SU-DHL-6 (cell line): ENCODE results near the gene AADACL4.

Source experiments
- H2AFZ ChIP-seq: fragments of 200-600 bp; sonication (generic); 2 replicates; pipeline ENCODE4 v1.6.1; 2014; ENCODE audit warnings: low read depth, mild to moderate bottlenecking, moderate library complexity, mixed read lengths, antibody characterized with exemption, low read length; ENCODE audit not compliant: severe bottlenecking
- H3F3A ChIP-seq: fragments of 200-600 bp; shearing (Covaris generic); 2 replicates; pipeline ENCODE4 v1.6.0; 2016; ENCODE audit warnings: antibody characterized with exemption, mild to moderate bottlenecking; ENCODE audit not compliant: insufficient read depth
- H3K27ac ChIP-seq: fragments of 200-600 bp; sonication (generic); 2 replicates; pipeline ENCODE4 v1.5.1; 2016; ENCODE audit warnings: low read depth, mild to moderate bottlenecking, low read length, moderate library complexity, mixed read lengths
- H3K27me3 ChIP-seq: fragments of 200-600 bp; sonication (generic), shearing (Covaris generic); 2 replicates; pipeline ENCODE4 v1.6.0; 2014; ENCODE audit warnings: mild to moderate bottlenecking, low read length
- H3K36me3 ChIP-seq: fragments of 200-600 bp; sonication (generic); 2 replicates; pipeline ENCODE4 v1.6.1; 2014; ENCODE audit warnings: mild to moderate bottlenecking, low read length, mixed read lengths
- H3K4me2 ChIP-seq: fragments of 300-600, 200-600 bp; shearing (Covaris generic), sonication (generic); 2 replicates; pipeline ENCODE4 v1.6.0; 2014; ENCODE audit warnings: low read length, low read depth, mild to moderate bottlenecking; ENCODE audit not compliant: poor library complexity, severe bottlenecking
- H3K4me3 ChIP-seq: fragments of 200-600 bp; sonication (generic); 2 replicates; pipeline ENCODE4 v1.5.1; 2014; ENCODE audit warnings: antibody characterized with exemption, low read length, mild to moderate bottlenecking, mixed read lengths; ENCODE audit not compliant: insufficient read depth, poor library complexity, severe bottlenecking
- H3K79me2 ChIP-seq: fragments of 200-600 bp; sonication (generic); 2 replicates; pipeline ENCODE4 v1.6.1; 2014; ENCODE audit warnings: mild to moderate bottlenecking, low read length, moderate library complexity; ENCODE audit not compliant: insufficient read depth
- H3K9ac ChIP-seq: fragments of 200-600 bp; sonication (generic); 2 replicates; pipeline ENCODE4 v1.7.0; 2014; ENCODE audit warnings: mild to moderate bottlenecking, low read length
- H3K9me2 ChIP-seq: fragments of 200-600 bp; sonication (generic); replicated peaks from 2 replicates; pipeline ENCODE4 v1.6.1; 2014; ENCODE audit warnings: low read length; ENCODE audit not compliant: insufficient read depth
- H3K9me3 ChIP-seq: fragments of 200-600 bp; sonication (generic); 2 replicates; pipeline ENCODE4 v1.6.1; 2014; ENCODE audit warnings: low read length, mixed read lengths; ENCODE audit not compliant: insufficient read depth
- H4K20me1 ChIP-seq: fragments of 200-600 bp; sonication (generic); 2 replicates; pipeline ENCODE4 v1.6.1; 2014; ENCODE audit warnings: low read depth, mild to moderate bottlenecking, antibody characterized with exemption, low read length, moderate library complexity, mixed read lengths
- CTCF ChIP-seq: fragments of 200-600 bp; sonication (generic); IDR thresholded peaks from one replicate; pipeline ENCODE4 v1.5.1; 2017; ENCODE audit warnings: antibody characterized with exemption, mild to moderate bottlenecking, low read length, moderate library complexity; ENCODE audit not compliant: insufficient read depth, poor library complexity, severe bottlenecking
- EZH2phosphoT487 ChIP-seq: fragments of 200-600 bp; sonication (generic), shearing (Covaris generic); conservative IDR thresholded peaks from 2 replicates; pipeline ENCODE4 v1.6.1; 2018; ENCODE audit warnings: mild to moderate bottlenecking, antibody characterized with exemption, low read length, moderate library complexity, mixed read lengths

The AADACL4 gene

GRCh38 chr1:12665511-12665910 lies 21.6 kb downstream of the AADACL4 start:
- TF ChIP-seq CTCF (no peak), EZH2phosphoT487 (no peak)
- H3K36me3 ChIP-seq, result no peaks in the 10 kb centered on the region
- H3K9me2 ChIP-seq, result no peaks in the 10 kb centered on the region
- no peak overlapping the region for H3K9ac ChIP-seq
- no peaks in the 10 kb centered on the region for H3K9me3 ChIP-seq
- no peaks in the 10 kb centered on the region for H3K79me2 ChIP-seq
- no peak overlapping the region for H3K27ac ChIP-seq
- H3K4me2 ChIP-seq, result no peak overlapping the region
- no peaks in the 10 kb centered on the region for H3F3A ChIP-seq
- H4K20me1 ChIP-seq, result no peaks in the 10 kb centered on the region
- H3K4me3 ChIP-seq, result no peak overlapping the region
- no peaks in the 10 kb centered on the region for H3K27me3 ChIP-seq
- H2AFZ ChIP-seq, result no peak overlapping the region

GRCh38 chr1:12666141-12666735 lies 22.4 kb downstream of the AADACL4 start:
- H3K36me3 ChIP-seq, result no peaks in the 10 kb centered on the region
- no peaks in the 10 kb centered on the region for H3F3A ChIP-seq
- H3K4me3 ChIP-seq, result no peak overlapping the region
- H3K4me2 ChIP-seq, result no peak overlapping the region
- no peak overlapping the region for H3K27ac ChIP-seq
- TF ChIP-seq EZH2phosphoT487, result no peak
- TF ChIP-seq CTCF, result no peak
- no peaks in the 10 kb centered on the region for H3K79me2 ChIP-seq
- H3K9me3 ChIP-seq, result no peaks in the 10 kb centered on the region
- H3K9me2 ChIP-seq, result no peaks in the 10 kb centered on the region
- H3K9ac ChIP-seq, result no peak overlapping the region
- no peaks in the 10 kb centered on the region for H3K27me3 ChIP-seq
- no peak overlapping the region for H2AFZ ChIP-seq
- H4K20me1 ChIP-seq, result no peaks in the 10 kb centered on the region

GRCh38 chr1:12669529-12670068 lies 25.7 kb downstream of the AADACL4 start:
- no peaks in the 10 kb centered on the region for H3K27me3 ChIP-seq
- H3K9me2 ChIP-seq, result no peaks in the 10 kb centered on the region
- no peak overlapping the region for H3K4me3 ChIP-seq
- H3F3A ChIP-seq, result no peaks in the 10 kb centered on the region
- H3K79me2 ChIP-seq, result no peaks in the 10 kb centered on the region
- no peak overlapping the region for H3K27ac ChIP-seq
- TF ChIP-seq CTCF (no peak), EZH2phosphoT487 (no peak)
- no peaks in the 10 kb centered on the region for H3K36me3 ChIP-seq
- H2AFZ ChIP-seq, result no peak overlapping the region
- no peak overlapping the region for H3K4me2 ChIP-seq
- H3K9me3 ChIP-seq, result no peaks in the 10 kb centered on the region
- H4K20me1 ChIP-seq, result no peaks in the 10 kb centered on the region
- no peak overlapping the region for H3K9ac ChIP-seq
